SU-DHL-6 (cell line): Measurements from ENCODE around the gene OCSTAMP.

Source experiments
- EZH2phosphoT487 ChIP-seq: fragments of 200-600 bp; sonication (generic), shearing (Covaris generic); conservative IDR thresholded peaks from 2 replicates; pipeline ENCODE4 v1.6.1; 2018; ENCODE audit warnings: mild to moderate bottlenecking, antibody characterized with exemption, low read length, moderate library complexity, mixed read lengths
- TF ChIP-seq, protein P1 (sequence below): fragments of 200-600 bp; sonication (generic); IDR thresholded peaks from one replicate; pipeline ENCODE4 v1.5.1; 2017; ENCODE audit warnings: antibody characterized with exemption, mild to moderate bottlenecking, low read length, moderate library complexity; ENCODE audit not compliant: insufficient read depth, poor library complexity, severe bottlenecking

DNA sequence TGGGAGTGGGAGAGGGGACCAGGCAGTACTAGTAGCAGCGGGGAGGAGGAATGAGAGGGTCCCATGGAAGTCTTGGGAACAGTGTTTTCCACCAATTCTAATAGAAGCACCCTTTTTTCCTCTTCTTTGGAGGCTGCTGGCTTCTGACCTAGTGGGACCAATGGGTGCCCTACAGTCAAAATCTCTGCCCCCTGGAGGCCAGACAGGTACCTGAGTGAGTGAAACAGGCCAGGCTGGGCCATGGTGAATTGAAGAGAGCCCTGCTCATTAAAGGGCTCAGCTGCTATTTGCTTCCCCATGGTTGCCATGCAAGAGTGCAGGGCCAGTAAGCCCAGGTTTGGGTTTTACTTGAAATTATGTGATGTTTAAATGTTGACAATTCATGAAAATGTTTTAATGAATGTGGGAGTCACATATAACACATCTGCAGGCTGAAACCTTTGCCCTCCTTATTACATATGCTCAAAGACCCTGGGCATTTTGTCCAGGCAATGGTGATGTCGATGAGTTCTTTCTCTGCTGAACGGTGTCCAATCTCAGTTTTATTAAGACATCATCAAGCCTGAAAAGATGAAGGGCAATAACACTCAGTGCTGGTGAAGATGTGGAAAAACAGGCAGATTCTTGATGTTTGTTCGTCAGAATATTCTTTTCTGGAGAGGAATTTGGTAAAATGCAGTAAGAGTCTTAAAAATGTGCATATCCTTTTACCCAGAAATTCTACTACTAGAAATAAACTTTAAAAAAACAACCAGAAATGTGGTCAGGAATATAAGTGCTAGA, 42.3 kb upstream of the OCSTAMP start:
- TF ChIP-seq, protein P1, sequence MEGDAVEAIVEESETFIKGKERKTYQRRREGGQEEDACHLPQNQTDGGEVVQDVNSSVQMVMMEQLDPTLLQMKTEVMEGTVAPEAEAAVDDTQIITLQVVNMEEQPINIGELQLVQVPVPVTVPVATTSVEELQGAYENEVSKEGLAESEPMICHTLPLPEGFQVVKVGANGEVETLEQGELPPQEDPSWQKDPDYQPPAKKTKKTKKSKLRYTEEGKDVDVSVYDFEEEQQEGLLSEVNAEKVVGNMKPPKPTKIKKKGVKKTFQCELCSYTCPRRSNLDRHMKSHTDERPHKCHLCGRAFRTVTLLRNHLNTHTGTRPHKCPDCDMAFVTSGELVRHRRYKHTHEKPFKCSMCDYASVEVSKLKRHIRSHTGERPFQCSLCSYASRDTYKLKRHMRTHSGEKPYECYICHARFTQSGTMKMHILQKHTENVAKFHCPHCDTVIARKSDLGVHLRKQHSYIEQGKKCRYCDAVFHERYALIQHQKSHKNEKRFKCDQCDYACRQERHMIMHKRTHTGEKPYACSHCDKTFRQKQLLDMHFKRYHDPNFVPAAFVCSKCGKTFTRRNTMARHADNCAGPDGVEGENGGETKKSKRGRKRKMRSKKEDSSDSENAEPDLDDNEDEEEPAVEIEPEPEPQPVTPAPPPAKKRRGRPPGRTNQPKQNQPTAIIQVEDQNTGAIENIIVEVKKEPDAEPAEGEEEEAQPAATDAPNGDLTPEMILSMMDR = no peak
- TF ChIP-seq EZH2phosphoT487 = no peak
